Measurements from ENCODE around the gene KLHL18.

The KLHL18 gene

GRCh38 chr3:47333907-47334306 is 51.2 kb downstream of the KLHL18 start:
- Histone ChIP-seq H3K36me3 (ENCODE audit: control insufficient read depth, insufficient read depth, low read length) (peaks cover 21% of the 10 kb centered on the region), H3K9ac (ENCODE audit: low read length) (no peak overlapping the region), H3K4me3 (ENCODE audit: low read length) (no peak overlapping the region), H3K4me1 (ENCODE audit: control insufficient read depth, insufficient read depth, low read length) (no peaks in the 10 kb centered on the region), H3K27me3 (ENCODE audit: control insufficient read depth, insufficient read depth, low read length) (no peaks in the 10 kb centered on the region), H3K27ac (ENCODE audit: low read depth, low read length) (no peak overlapping the region)

GRCh38 chr3:47337656-47338055 is 54.9 kb downstream of the KLHL18 start:
- no peak overlapping the region for H3K9ac ChIP-seq (ENCODE audit: low read length)
- no peaks in the 10 kb centered on the region for H3K27me3 ChIP-seq (ENCODE audit: control insufficient read depth, insufficient read depth, low read length)
- no peaks in the 10 kb centered on the region for H3K4me1 ChIP-seq (ENCODE audit: control insufficient read depth, insufficient read depth, low read length)
- no peak overlapping the region for H3K4me3 ChIP-seq (ENCODE audit: low read length)
- H3K27ac ChIP-seq (ENCODE audit: low read depth, low read length), result no peak overlapping the region
- peaks cover 31% of the 10 kb centered on the region for H3K36me3 ChIP-seq (ENCODE audit: control insufficient read depth, insufficient read depth, low read length)

- Histone ChIP-seq H3K4me3 (ENCODE audit: low read length) (no peak overlapping the region), H3K27ac (ENCODE audit: low read depth, low read length) (no peak overlapping the region), H3K9ac (ENCODE audit: low read length) (no peak overlapping the region), H3K27me3 (ENCODE audit: control insufficient read depth, insufficient read depth, low read length) (no peaks in the 10 kb centered on the region), H3K36me3 (ENCODE audit: control insufficient read depth, insufficient read depth, low read length) (peaks cover 31% of the 10 kb centered on the region), H3K4me1 (ENCODE audit: control insufficient read depth, insufficient read depth, low read length) (no peaks in the 10 kb centered on the region)
These were observed 57.2 kb downstream of the KLHL18 start for GRCh38 chr3:47339951-47340350.

GRCh38 chr3:47340866-47341265 is 58.1 kb downstream of the KLHL18 start:
- Histone ChIP-seq H3K4me3 (ENCODE audit: low read length) (no peak overlapping the region), H3K27me3 (ENCODE audit: control insufficient read depth, insufficient read depth, low read length) (no peaks in the 10 kb centered on the region), H3K9ac (ENCODE audit: low read length) (no peak overlapping the region), H3K4me1 (ENCODE audit: control insufficient read depth, insufficient read depth, low read length) (no peaks in the 10 kb centered on the region), H3K36me3 (ENCODE audit: control insufficient read depth, insufficient read depth, low read length) (peaks cover 31% of the 10 kb centered on the region), H3K27ac (ENCODE audit: low read depth, low read length) (no peak overlapping the region)

GRCh38 chr3:47342151-47342550 is 59.4 kb downstream of the KLHL18 start:
- Histone ChIP-seq H3K4me3 (ENCODE audit: low read length) (no peak overlapping the region), H3K27ac (ENCODE audit: low read depth, low read length) (no peak overlapping the region), H3K36me3 (ENCODE audit: control insufficient read depth, insufficient read depth, low read length) (peaks cover 30% of the 10 kb centered on the region), H3K27me3 (ENCODE audit: control insufficient read depth, insufficient read depth, low read length) (no peaks in the 10 kb centered on the region), H3K9ac (ENCODE audit: low read length) (no peak overlapping the region), H3K4me1 (ENCODE audit: control insufficient read depth, insufficient read depth, low read length) (no peaks in the 10 kb centered on the region)

GRCh38 chr3:47342812-47343211 is 60.1 kb downstream of the KLHL18 start:
- no peaks in the 10 kb centered on the region for H3K27me3 ChIP-seq (ENCODE audit: control insufficient read depth, insufficient read depth, low read length)
- H3K27ac ChIP-seq (ENCODE audit: low read depth, low read length), result no peak overlapping the region
- H3K4me3 ChIP-seq (ENCODE audit: low read length), result no peak overlapping the region
- H3K4me1 ChIP-seq (ENCODE audit: control insufficient read depth, insufficient read depth, low read length), result no peaks in the 10 kb centered on the region
- no peak overlapping the region for H3K9ac ChIP-seq (ENCODE audit: low read length)
- H3K36me3 ChIP-seq (ENCODE audit: control insufficient read depth, insufficient read depth, low read length), result peaks cover 23% of the 10 kb centered on the region

GRCh38 chr3:47343471-47343971 is 60.8 kb downstream of the KLHL18 start:
- no peak overlapping the region for H3K9ac ChIP-seq (ENCODE audit: low read length)
- H3K4me1 ChIP-seq (ENCODE audit: control insufficient read depth, insufficient read depth, low read length), result no peaks in the 10 kb centered on the region
- no peak overlapping the region for H3K4me3 ChIP-seq (ENCODE audit: low read length)
- H3K27me3 ChIP-seq (ENCODE audit: control insufficient read depth, insufficient read depth, low read length), result no peaks in the 10 kb centered on the region
- no peak overlapping the region for H3K27ac ChIP-seq (ENCODE audit: low read depth, low read length)
- H3K36me3 ChIP-seq (ENCODE audit: control insufficient read depth, insufficient read depth, low read length), result peaks cover 23% of the 10 kb centered on the region

GRCh38 chr3:47344971-47345370 is 62.2 kb downstream of the KLHL18 start:
- Histone ChIP-seq H3K9ac (ENCODE audit: low read length) (no peak overlapping the region), H3K36me3 (ENCODE audit: control insufficient read depth, insufficient read depth, low read length) (peaks cover 23% of the 10 kb centered on the region), H3K4me1 (ENCODE audit: control insufficient read depth, insufficient read depth, low read length) (no peaks in the 10 kb centered on the region), H3K27me3 (ENCODE audit: control insufficient read depth, insufficient read depth, low read length) (no peaks in the 10 kb centered on the region), H3K4me3 (ENCODE audit: low read length) (no peak overlapping the region), H3K27ac (ENCODE audit: low read depth, low read length) (no peak overlapping the region)

- Histone ChIP-seq H3K36me3 (ENCODE audit: control insufficient read depth, insufficient read depth, low read length) (peaks cover 15% of the 10 kb centered on the region), H3K4me1 (ENCODE audit: control insufficient read depth, insufficient read depth, low read length) (no peaks in the 10 kb centered on the region), H3K4me3 (ENCODE audit: low read length) (no peak overlapping the region), H3K9ac (ENCODE audit: low read length) (no peak overlapping the region), H3K27me3 (ENCODE audit: control insufficient read depth, insufficient read depth, low read length) (no peaks in the 10 kb centered on the region), H3K27ac (ENCODE audit: low read depth, low read length) (no peak overlapping the region)
These were observed 64.6 kb downstream of the KLHL18 start for GRCh38 chr3:47347217-47347801.

- H3K4me3 ChIP-seq (ENCODE audit: low read length), result no peak overlapping the region
- no peaks in the 10 kb centered on the region for H3K4me1 ChIP-seq (ENCODE audit: control insufficient read depth, insufficient read depth, low read length)
- no peak overlapping the region for H3K27ac ChIP-seq (ENCODE audit: low read depth, low read length)
- no peaks in the 10 kb centered on the region for H3K27me3 ChIP-seq (ENCODE audit: control insufficient read depth, insufficient read depth, low read length)
- H3K36me3 ChIP-seq (ENCODE audit: control insufficient read depth, insufficient read depth, low read length), result peaks cover 8% of the 10 kb centered on the region
- H3K9ac ChIP-seq (ENCODE audit: low read length), result no peak overlapping the region
These were observed 65.8 kb downstream of the KLHL18 start for GRCh38 chr3:47348411-47349154.

- H3K9ac ChIP-seq (ENCODE audit: low read length), result no peak overlapping the region
- no peak overlapping the region for H3K4me3 ChIP-seq (ENCODE audit: low read length)
- no peaks in the 10 kb centered on the region for H3K27me3 ChIP-seq (ENCODE audit: control insufficient read depth, insufficient read depth, low read length)
- no peaks in the 10 kb centered on the region for H3K36me3 ChIP-seq (ENCODE audit: control insufficient read depth, insufficient read depth, low read length)
- H3K27ac ChIP-seq (ENCODE audit: low read depth, low read length), result no peak overlapping the region
- H3K4me1 ChIP-seq (ENCODE audit: control insufficient read depth, insufficient read depth, low read length), result no peaks in the 10 kb centered on the region
These were observed 72.3 kb downstream of the KLHL18 start for GRCh38 chr3:47355010-47355409.

GRCh38 chr3:47356201-47356600 is 73.5 kb downstream of the KLHL18 start:
- H3K4me3 ChIP-seq (ENCODE audit: low read length), result no peak overlapping the region
- H3K36me3 ChIP-seq (ENCODE audit: control insufficient read depth, insufficient read depth, low read length), result no peaks in the 10 kb centered on the region
- no peaks in the 10 kb centered on the region for H3K27me3 ChIP-seq (ENCODE audit: control insufficient read depth, insufficient read depth, low read length)
- H3K9ac ChIP-seq (ENCODE audit: low read length), result no peak overlapping the region
- H3K27ac ChIP-seq (ENCODE audit: low read depth, low read length), result no peak overlapping the region
- no peaks in the 10 kb centered on the region for H3K4me1 ChIP-seq (ENCODE audit: control insufficient read depth, insufficient read depth, low read length)

- H3K4me3 ChIP-seq (ENCODE audit: low read length), result no peak overlapping the region
- no peak overlapping the region for H3K27ac ChIP-seq (ENCODE audit: low read depth, low read length)
- H3K27me3 ChIP-seq (ENCODE audit: control insufficient read depth, insufficient read depth, low read length), result no peaks in the 10 kb centered on the region
- no peaks in the 10 kb centered on the region for H3K4me1 ChIP-seq (ENCODE audit: control insufficient read depth, insufficient read depth, low read length)
- H3K36me3 ChIP-seq (ENCODE audit: control insufficient read depth, insufficient read depth, low read length), result no peaks in the 10 kb centered on the region
- no peak overlapping the region for H3K9ac ChIP-seq (ENCODE audit: low read length)
These were observed 76.6 kb downstream of the KLHL18 start for GRCh38 chr3:47359323-47359722.
